GM18858 (cell line): ENCODE results near the gene GTF2H4.

Experiments used
- ATAC-seq: cut with Tn5 transposase; IDR thresholded peaks from one replicate; pipeline ENCODE4 v1.9.1; 2021; ENCODE audit not compliant: unreplicated experiment

Gene GTF2H4

GRCh38 chr6:30951907-30952469, 44.0 kb downstream of the GTF2H4 start:
- no peak for ATAC-seq

GRCh38 chr6:30954631-30955366, 46.8 kb downstream of the GTF2H4 start:
- ATAC-seq, result no peak

DNA sequence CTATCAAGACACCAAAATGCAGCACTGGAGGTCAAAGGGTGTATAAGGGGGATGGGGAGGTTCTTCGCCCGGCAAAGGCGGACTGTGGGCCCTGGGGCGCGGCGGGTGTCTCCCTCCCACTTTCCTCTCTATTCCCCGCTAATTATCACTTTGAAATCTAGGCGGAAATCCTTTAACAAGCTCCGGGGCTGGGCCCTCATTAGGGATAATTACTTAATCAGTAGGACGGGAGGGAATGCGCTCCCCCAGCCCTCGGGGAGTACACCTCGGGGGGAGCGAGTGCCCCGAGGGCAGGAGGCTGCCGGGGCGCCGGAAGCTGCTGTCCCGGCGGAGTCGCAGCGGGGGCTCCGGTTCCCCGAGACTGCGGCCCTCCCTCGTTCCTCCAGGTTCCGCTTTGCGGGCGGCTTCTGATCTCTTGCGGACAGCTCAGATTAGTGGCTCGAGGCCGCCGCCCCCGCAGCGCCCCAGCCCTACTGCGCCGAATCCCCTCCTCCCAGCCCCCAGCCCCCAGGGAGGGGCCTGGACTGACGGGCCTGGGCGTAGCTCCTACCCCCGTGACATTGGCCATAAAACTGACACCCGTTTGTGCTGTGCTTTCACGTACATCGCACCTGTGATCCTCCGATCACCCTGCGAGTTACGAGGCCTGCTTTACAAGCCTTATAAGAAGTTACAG, 47.5 kb downstream of the GTF2H4 start:
- ATAC-seq, result no peak

DNA sequence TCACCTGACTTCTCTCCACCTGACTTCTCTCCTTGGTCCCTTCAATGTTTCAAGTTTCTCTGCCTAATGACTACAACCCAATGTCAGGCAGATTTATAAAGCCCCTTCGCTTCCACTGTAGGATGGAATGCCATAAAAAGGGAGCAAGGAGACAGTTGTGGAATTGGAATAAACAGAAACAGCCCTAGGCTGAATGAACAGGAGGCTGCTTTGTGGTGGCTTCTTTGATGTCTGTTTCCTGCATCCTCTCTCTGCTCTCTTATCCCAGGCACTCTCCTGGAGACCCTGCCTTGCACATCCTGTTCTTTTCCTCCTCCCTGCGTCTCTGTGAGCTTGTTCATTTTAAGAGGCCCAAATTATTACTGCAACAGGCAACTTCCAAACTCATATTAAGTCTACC, 49.7 kb downstream of the GTF2H4 start:
- ATAC-seq, result no peak

- no peak for ATAC-seq
These were observed 53.1 kb downstream of the GTF2H4 start for GRCh38 chr6:30960907-30961673.

- no peak for ATAC-seq
These were observed 54.7 kb downstream of the GTF2H4 start for GRCh38 chr6:30962716-30963115.

- no peak for ATAC-seq
These were observed 55.6 kb downstream of the GTF2H4 start for GRCh38 chr6:30963641-30964040.
